ENCODE measurements around the gene UROC1. TPM values are rescaled to one million over a fixed set of nuclear protein-coding genes. Genes with fewer than 3 reads are reported as not detected.

Gene UROC1
- total RNA-seq, 1 experiment from 2014 or later, result 0.02 TPM

GRCh38 chr3:126495786-126496185, 21.8 kb downstream of the UROC1 start:
- no peak for DNase-seq (ENCODE audit: low read depth)

- no peak for DNase-seq (ENCODE audit: low read depth)
Observed at GRCh38 chr3:126494970-126495230, 22.7 kb downstream of the UROC1 start.

GRCh38 chr3:126494204-126494969, 23.2 kb downstream of the UROC1 start:
- peak; percentile 53 for DNase-seq (ENCODE audit: low read depth)

GRCh38 chr3:126493739-126494138, 23.8 kb downstream of the UROC1 start:
- no peak for DNase-seq (ENCODE audit: low read depth)

- no peak for DNase-seq (ENCODE audit: low read depth)
Observed at GRCh38 chr3:126493051-126493450, 24.5 kb downstream of the UROC1 start.

GRCh38 chr3:126491221-126492013, 26.2 kb downstream of the UROC1 start:
- no peak for DNase-seq (ENCODE audit: low read depth)

- no peak for DNase-seq (ENCODE audit: low read depth)
Observed at GRCh38 chr3:126490619-126491018, 27.0 kb downstream of the UROC1 start.

- DNase-seq (ENCODE audit: low read depth), result no peak
Observed at GRCh38 chr3:126488886-126489569, 28.5 kb downstream of the UROC1 start.

GRCh38 chr3:126488185-126488584, 29.4 kb downstream of the UROC1 start:
- no peak for DNase-seq (ENCODE audit: low read depth)

- peak; percentile 96 for DNase-seq (ENCODE audit: low read depth)
Observed at GRCh38 chr3:126487151-126487771, 30.3 kb downstream of the UROC1 start.

- no peak for DNase-seq (ENCODE audit: low read depth)
Observed at GRCh38 chr3:126486360-126486847, 31.2 kb downstream of the UROC1 start.

- no peak for DNase-seq (ENCODE audit: low read depth)
Observed at GRCh38 chr3:126485956-126486355, 31.6 kb downstream of the UROC1 start.

GRCh38 chr3:126485176-126485897, 32.2 kb downstream of the UROC1 start:
- DNase-seq (ENCODE audit: low read depth), result no peak

- DNase-seq (ENCODE audit: low read depth), result no peak
Observed at GRCh38 chr3:126484662-126485061, 32.9 kb downstream of the UROC1 start.

- no peak for DNase-seq (ENCODE audit: low read depth)
Observed at GRCh38 chr3:126484148-126484547, 33.4 kb downstream of the UROC1 start.

- DNase-seq (ENCODE audit: low read depth), result no peak
Observed at GRCh38 chr3:126483321-126483761, 34.2 kb downstream of the UROC1 start.

GRCh38 chr3:126482503-126483255, 34.9 kb downstream of the UROC1 start:
- no peak for DNase-seq (ENCODE audit: low read depth)

GRCh38 chr3:126481808-126482502, 35.6 kb downstream of the UROC1 start:
- DNase-seq (ENCODE audit: low read depth), result no peak

- DNase-seq (ENCODE audit: low read depth), result no peak
Observed at GRCh38 chr3:126480861-126481260, 36.7 kb downstream of the UROC1 start.

- no peak for DNase-seq (ENCODE audit: low read depth)
Observed at GRCh38 chr3:126480206-126480605, 37.4 kb downstream of the UROC1 start.

Data from M059J (cell line).